Fibroblast of skin of left quadriceps (primary cell): ENCODE results near the gene TLK1.
A peak's percentile ranks its signal among the peaks of the same experiment; 100 is the strongest.

ENCODE experiments used
- DNase-seq, 2 experiments: peaks; one replicate each; pipeline ENCODE4 v3.0.0-alpha.2; 2013; ENCODE audit warnings: low read depth in 2 of 2

Gene TLK1

DNA sequence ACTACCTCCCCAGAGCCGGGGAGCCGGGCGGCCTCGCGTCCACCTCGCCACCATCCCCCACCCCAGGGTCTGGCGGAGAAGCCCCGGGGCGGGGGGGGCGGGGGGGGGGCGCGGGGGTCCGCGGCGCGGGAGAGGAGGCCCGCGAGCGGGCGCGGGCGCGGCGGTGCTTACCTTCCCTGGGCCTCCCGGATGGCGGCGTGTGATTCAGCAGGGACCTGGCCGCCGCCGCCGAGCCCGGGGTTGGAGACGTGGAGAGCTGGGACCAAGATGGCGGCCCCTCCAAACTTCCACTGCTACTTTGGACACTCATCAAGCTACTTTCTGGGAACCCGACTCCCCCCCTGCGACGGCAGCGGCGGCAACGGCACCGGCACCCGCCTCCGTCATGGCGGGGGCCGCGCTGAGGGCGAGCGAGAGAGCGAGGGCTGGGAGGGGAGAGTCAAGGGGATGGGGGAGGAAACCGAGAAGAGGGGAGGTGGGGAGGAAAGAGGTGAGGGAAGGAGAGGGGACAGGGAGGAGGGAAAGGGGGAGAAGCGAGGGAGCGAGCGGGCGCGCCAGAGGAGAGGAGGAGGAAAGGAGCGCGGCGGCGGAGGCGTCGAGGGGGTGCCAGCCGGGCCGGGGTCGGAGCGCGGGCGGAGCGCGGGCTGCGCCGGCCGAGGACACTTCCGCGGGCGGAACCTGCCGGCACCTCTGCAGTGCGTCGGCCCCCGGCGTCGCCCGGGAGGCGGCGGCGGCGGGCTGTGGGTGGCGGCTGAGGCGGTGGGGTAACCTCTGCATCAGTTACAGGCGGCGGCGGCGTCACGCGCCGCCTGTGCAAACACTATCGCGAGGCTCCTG lies at the start of gene TLK1:
Gene TLK1 (minus strand): TSS at position 775 of the 837 bp plus-strand sequence. CDS start 465 bp downstream, at position 310.
- DNase-seq, result peak; percentile 33 to 37

DNA sequence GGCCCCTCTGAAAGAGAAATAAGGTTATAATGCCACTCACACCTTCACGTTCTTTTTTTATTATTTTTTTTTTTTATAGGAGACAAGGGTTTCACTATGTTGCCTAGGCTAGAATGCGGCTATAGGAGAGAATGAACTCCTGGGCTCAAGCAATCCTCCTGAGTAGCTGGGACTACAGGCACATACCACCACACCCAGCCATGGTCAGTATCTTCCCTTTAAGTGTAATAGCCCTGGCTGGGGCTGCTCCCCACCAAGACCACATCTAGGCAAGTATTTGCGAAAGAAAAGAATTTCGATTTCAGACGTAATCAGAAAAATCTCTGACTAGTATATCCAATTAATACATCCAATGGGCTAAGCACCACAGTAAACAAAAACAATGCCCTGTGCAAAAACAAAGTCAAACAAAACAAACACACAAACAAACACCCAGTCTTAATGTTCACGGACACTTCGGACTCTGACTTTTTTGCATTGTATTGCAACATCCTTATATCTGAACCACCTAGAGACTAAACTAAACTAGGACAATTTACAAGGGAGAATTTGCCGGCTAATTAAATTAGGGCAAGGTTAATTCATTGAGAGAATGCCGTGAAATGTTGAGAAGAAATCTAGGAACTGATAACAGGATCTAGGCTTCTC lies 49.6 kb upstream of the TLK1 start:
- DNase-seq, result no peak

- no peak for DNase-seq
Measured at GRCh38 chr2:171208657-171209056, 48.0 kb upstream of the TLK1 start.

DNA sequence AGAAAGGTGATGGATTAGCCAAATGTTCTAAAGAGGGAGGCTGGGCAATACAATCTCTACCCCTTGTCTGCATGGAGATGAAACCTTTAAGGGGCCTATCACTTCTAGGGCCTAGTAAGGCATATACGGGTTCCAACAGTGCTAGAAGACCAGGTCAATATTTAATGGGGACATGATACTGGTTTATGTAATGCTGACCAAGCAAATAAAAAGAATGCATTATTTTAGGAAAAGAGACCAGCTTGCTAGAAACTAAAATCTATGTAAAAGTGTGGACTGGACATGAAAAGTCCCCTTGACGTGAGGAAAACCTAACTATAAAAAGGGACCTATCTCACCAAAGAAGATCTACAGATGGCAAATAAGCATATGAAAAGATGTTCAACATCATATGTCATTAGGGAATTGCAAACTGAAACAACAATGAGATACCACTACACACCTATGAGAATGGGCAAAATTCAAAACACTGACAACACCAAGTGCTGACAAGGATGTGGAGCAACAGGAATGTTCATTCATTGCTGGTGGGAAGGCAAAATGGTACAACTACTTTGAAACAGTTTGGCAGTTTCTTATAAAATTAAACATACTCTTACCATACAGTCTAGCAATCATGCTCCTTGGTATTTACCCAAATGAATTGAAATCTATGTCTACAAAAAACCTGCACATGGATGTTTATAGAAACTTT lies 45.9 kb upstream of the TLK1 start:
- DNase-seq, result no peak

- no peak for DNase-seq
Measured at GRCh38 chr2:171205551-171205950, 44.9 kb upstream of the TLK1 start.

DNA sequence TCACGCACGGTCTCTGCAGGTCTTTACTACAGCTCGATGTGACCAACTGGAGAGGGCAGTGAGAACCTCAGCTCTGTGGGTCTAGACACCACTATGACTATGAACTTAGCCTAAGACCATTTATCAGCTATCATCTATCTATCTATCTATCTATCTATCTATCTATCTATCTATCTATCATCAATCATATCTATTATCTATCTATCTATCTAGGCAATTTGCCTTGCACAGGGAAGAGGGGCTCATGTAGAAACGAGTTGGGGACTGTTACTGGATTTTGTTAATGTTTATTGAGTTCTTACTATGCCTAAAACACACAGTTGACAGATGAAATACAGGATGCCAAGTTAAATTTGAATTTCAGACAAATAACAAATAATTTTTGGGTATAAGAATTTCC lies 41.1 kb upstream of the TLK1 start:
- DNase-seq, result no peak

- DNase-seq, result no peak
Measured at GRCh38 chr2:171201271-171201670, 40.6 kb upstream of the TLK1 start.

- no peak for DNase-seq
Measured at GRCh38 chr2:171200469-171200868, 39.8 kb upstream of the TLK1 start.

DNA sequence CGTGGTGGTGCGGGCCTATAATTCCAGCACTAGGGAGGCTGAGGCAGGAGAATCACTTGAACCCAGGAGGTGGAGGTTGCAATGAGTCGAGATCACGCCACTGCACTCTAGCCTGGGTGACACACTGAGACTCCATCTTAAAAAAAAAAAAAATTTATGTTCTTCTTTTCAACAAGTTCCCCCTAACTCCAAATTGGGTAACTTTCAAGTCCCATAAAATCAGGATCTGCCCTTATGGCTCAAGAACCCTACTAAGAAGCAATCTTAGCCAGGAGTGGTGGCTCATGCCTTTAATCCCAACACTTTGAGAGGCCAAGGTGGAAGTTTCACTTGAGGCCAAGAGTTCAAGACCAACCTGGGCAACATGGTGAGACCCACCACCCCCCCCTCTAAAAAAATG lies 30.3 kb upstream of the TLK1 start:
- no peak for DNase-seq

DNA sequence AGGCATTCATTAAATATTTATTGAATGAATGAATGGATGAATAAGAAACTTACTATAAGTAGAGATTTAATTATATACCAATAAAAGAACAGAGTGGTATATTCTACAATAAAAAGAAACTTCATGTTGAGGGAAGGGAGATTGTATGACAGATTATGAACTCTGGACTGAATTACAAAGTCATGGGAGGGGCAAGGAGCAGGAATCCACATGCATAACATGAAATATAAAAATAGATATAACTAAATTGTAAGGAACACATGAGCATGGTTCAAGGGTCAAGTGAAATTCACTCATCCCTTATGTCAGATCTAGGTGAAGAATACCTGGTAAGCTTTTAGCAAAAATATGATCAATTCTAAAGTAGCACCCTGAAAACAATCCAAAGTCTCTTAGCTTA lies 27.1 kb upstream of the TLK1 start:
- DNase-seq, result no peak

DNA sequence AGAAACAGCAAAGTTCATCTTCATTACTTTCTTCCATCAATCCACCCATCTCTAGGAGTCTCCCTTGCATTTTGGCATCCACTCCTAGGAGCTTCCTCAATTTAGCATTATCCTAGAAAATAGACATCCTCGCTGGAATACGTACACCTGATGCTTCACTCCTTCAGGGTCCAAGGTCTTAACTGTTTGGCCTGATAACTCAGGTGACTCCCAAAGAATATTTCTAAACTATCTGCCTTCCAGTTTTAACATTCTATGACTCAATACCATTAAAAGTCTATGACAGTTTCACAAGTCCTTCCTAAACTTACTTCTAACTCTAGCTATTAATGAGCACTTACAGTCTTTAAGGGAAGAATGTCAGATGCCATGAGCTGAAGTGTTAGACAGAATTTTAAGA lies 26.5 kb upstream of the TLK1 start:
- no peak for DNase-seq

DNA sequence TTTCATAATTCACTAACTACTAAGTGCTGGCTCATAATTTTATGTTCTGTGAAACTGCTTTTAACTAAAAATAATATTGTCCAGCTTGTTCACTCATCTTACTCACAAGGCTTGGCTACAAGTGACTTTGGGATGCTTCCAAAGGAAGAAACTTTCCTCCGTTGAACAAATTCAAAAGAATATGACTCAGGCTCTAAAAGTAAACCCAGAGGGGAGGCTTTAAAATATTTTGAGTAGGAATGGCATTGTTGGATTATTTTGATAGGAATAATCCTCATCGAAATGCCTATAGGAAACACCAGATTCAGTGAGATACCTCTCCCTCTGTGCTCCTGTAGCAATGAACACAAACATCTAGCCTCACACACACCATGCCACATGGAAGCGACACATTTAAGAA lies 25.2 kb upstream of the TLK1 start:
- peak; percentile 28 to 30 for DNase-seq

GRCh38 chr2:171185165-171185818 lies 24.6 kb upstream of the TLK1 start:
- no peak for DNase-seq

GRCh38 chr2:171181064-171182049 lies 20.7 kb upstream of the TLK1 start:
- DNase-seq, result no peak

DNA sequence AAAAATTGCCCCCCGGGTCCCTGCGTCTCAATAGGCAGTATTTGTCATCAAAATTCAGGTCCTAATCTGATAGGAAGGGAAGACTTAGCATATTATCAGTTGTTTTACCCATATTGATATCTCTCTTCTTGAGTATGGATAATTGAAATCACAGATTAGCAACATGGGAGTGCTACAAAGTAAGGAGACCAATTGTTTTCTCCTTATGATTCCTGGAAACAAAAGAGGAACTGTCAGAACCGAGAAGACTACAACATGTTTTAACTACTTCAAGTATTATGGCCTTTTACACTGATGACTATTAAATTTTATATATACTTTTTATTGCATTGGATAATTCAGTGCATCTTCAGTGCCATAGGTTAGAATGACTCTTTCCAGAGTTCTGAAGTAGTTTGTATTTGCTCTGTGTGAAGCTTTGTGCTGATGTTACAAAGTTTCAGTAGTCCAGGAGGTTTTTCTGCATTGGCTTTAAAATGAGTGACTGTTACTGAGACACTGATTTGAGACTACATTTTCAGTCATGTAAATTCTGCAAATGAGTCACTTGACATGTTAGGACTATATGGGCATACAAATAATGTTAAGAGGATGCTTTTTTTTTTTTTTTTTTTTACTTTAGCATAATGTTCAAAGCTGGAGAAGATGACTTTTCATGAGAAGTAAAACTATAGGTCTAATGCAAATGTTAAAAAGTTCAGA lies 19.7 kb upstream of the TLK1 start:
- no peak for DNase-seq

- DNase-seq, result no peak
Measured at GRCh38 chr2:171178993-171179392, 18.3 kb upstream of the TLK1 start.

- DNase-seq, result no peak
Measured at GRCh38 chr2:171176516-171176915, 15.8 kb upstream of the TLK1 start.

DNA sequence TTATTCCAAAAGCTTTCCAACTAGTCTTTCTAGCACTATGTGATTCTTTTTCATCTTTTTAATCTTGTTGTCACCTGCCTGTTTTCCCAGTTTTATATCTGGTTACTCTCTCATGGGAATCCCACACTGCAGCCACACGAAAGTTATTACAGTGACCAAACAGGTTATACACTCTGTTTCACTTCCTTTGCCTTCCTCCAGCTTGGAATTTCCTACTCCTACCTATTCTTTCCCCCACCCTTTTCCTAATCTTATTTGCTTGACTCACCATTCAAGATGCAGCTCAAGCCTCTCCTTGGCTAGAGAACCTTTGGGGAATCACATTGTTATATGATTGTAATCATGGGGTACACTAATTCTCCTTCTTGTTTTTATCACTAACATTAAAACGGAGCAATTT lies 13.4 kb upstream of the TLK1 start:
- no peak for DNase-seq

DNA sequence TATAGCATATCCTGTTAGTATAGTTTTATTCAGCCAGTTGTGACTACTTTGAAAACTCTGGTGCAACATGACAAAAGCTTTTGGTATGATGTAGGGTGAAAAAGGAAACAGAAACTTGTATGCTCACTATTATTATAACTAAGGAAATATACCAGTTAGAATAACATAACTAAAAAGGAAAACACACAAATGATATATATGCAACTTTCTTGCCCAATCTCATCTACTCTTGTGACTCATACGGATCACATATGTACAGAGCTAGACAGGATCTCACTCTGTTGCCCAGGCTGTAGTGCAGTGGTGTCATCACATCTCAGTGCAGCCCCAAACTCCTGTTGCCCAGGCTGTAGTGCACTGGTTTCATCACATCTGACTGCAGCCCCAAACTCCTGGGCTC lies 12.4 kb upstream of the TLK1 start:
- DNase-seq, result no peak

GRCh38 chr2:171171808-171172207 lies 11.1 kb upstream of the TLK1 start:
- DNase-seq, result no peak
